Lower leg skin (tissue), 4 donors: ENCODE data around the gene TRMT11. TPM values are rescaled to one million over a fixed set of nuclear protein-coding genes. Genes with fewer than 3 reads are reported as not detected.

Source experiments
- DNase-seq, 2 donors: peaks; one replicate each; pipeline ENCODE4 v3.0.0-alpha.2; 2019; ENCODE audit warnings: low spot score in 2 of 2
- H3K4me3 ChIP-seq: fragments of 200-600 bp; sonication (generic); 2 replicates; pipeline ENCODE4 v1.5.1; 2017; ENCODE audit warnings: mild to moderate bottlenecking, low read depth; ENCODE audit not compliant: poor library complexity, severe bottlenecking
- CTCF ChIP-seq, 3 donors: fragments of 450-650 bp; IDR thresholded peaks; one replicate each; pipeline ENCODE4 v1.5.1; 2016; ENCODE audit warnings: antibody characterized with exemption in 3 of 3, mild to moderate bottlenecking in 3 of 3, moderate library complexity in 2 of 3
- POLR2A ChIP-seq, 2 donors: fragments of 450-650 bp; IDR thresholded peaks; one replicate each; pipeline ENCODE4 v1.6.1; 2016 to 2017; ENCODE audit warnings: antibody characterized with exemption in 2 of 2, mild to moderate bottlenecking in 1 of 2, moderate library complexity in 1 of 2
- WGBS, 2 donors: methylation state at CpG; one replicate each; pipeline ENCODE4 v1.1.5; 2018; 5-methylcytosine and 5-hydroxymethylcytosine counted together
- intact Hi-C: fragments of 100-400 bp; cut with DNase I; formaldehyde crosslinking; loops from one replicate; pipeline ENCODE4 v1.15.0; 2023; ENCODE audit warnings: low total_unique reads
- total RNA-seq, 4 donors: library from RNA; depleted of rRNA; stranded (reverse); fragments of >200 nt; gene quantifications; one replicate each; pipeline ENCODE4 v1.1.0, GENCODE V29; 2016

Gene TRMT11
- total RNA-seq, 4 donors from 2014 or later = 8.1 to 14.0 (median 11.0) TPM

- 61 to 62% methylated on average over 4 of the region's 4 CpGs for WGBS, 2 donors
- TF ChIP-seq POLR2A (IDR thresholded peaks at IDR 0.05) (no peak), CTCF (IDR thresholded peaks at IDR 0.05) (no peak)
- no peak for DNase-seq
- no peak overlapping the region for H3K4me3 ChIP-seq
- intact Hi-C loops = no loop called here
Measured at GRCh38 chr6:126064257-126064747, 78.0 kb downstream of the TRMT11 start.

GRCh38 chr6:126064748-126065401 lies 78.5 kb downstream of the TRMT11 start:
- 66 to 71% methylated on average over 7 of the region's 7 CpGs for WGBS, 2 donors
- DNase-seq = no peak
- TF ChIP-seq CTCF (IDR thresholded peaks at IDR 0.05) = no peak
- no peak for TF ChIP-seq POLR2A (IDR thresholded peaks at IDR 0.05)
- no peak overlapping the region for H3K4me3 ChIP-seq
- intact Hi-C loops = no loop called here

GRCh38 chr6:126066053-126067048 lies 80.0 kb downstream of the TRMT11 start:
- DNase-seq = no peak
- no peak overlapping the region for H3K4me3 ChIP-seq
- 93 to 97% methylated on average over 12 of the region's 12 CpGs for WGBS, 2 donors

GRCh38 chr6:126067073-126067472 lies 80.7 kb downstream of the TRMT11 start:
- H3K4me3 ChIP-seq = no peak overlapping the region
- WGBS, 2 donors = 95 to 96% methylated on average over 3 of the region's 3 CpGs
- intact Hi-C loops = no loop called here
- TF ChIP-seq POLR2A (IDR thresholded peaks at IDR 0.05) (no peak), CTCF (IDR thresholded peaks at IDR 0.05) (no peak)
- DNase-seq = no peak

More at GRCh38 chr6:126066053-126067048, 80.0 kb downstream of the TRMT11 start:
- intact Hi-C loops = no loop called here
- TF ChIP-seq CTCF (IDR thresholded peaks at IDR 0.05) = no peak
- TF ChIP-seq POLR2A (IDR thresholded peaks at IDR 0.05) = no peak

- intact Hi-C loops = no loop called here
- TF ChIP-seq CTCF (IDR thresholded peaks at IDR 0.05) (no peak), POLR2A (IDR thresholded peaks at IDR 0.05) (no peak)
- no peak for DNase-seq
- no peak overlapping the region for H3K4me3 ChIP-seq
- WGBS, 2 donors = 65 to 73% methylated on average over 6 of the region's 6 CpGs
Measured at GRCh38 chr6:126069449-126069848, 83.1 kb downstream of the TRMT11 start.
